Measurements from ENCODE around the gene MYO1B. TPM values are rescaled to one million over a fixed set of nuclear protein-coding genes. Genes with fewer than 3 reads are reported as not detected.

Gene MYO1B
- total and polyA plus RNA-seq, 2 of the 8 experiments (the other 6 are each of a cell fraction or from before 2014, with no cell fraction given), result 15.5 to 61.2 TPM

GRCh38 chr2:191311156-191311555, 66.0 kb downstream of the MYO1B start:
- CTCF ChIA-PET (ENCODE audit: partially characterized antibody), result interaction anchor here (1.4 kb wide), 1 partner anchor 58 kb away, joined by 3 read pairs; no protein-coding TSS in a partner anchor
- TF ChIP-seq MAX (IDR thresholded peaks at IDR 0.05) (no peak), CBX5 (IDR thresholded peaks at IDR 0.05; ENCODE audit: low read depth, low read length) (no peak), TAF1 (IDR thresholded peaks at IDR 0.05; ENCODE audit: low read depth, low read length) (no peak), HDAC6 (IDR thresholded peaks at IDR 0.05; ENCODE audit: low read depth, low read length) (no peak), SUZ12 (IDR thresholded peaks at IDR 0.05; ENCODE audit: low read length) (no peak), ATF2 (IDR thresholded peaks at IDR 0.05; ENCODE audit: low read length) (no peak), CHD2 (IDR thresholded peaks at IDR 0.05; ENCODE audit: low read length) (no peak), KDM4A (IDR thresholded peaks at IDR 0.05; ENCODE audit: low read depth, low read length, severe bottlenecking) (no peak), RFX5 (IDR thresholded peaks at IDR 0.05; ENCODE audit: borderline replicate concordance, low read depth, low read length) (no peak), EP300 (IDR thresholded peaks at IDR 0.05; ENCODE audit: borderline replicate concordance in 1 of 2, low read depth in 2 of 2, low read length in 2 of 2) (no peak), EGR1 (IDR thresholded peaks at IDR 0.05; ENCODE audit: borderline replicate concordance, low read depth, low read length) (no peak), SP2 (IDR thresholded peaks at IDR 0.05; ENCODE audit: low read length) (no peak)

More at GRCh38 chr2:191311156-191311555, 66.0 kb downstream of the MYO1B start:
- no peak overlapping the region for H3K56ac ChIP-seq (replicated peaks; ENCODE audit: insufficient read length, low read depth, low read length)
- no peaks in the 10 kb centered on the region for H3K27me3 ChIP-seq (replicated peaks in 1 of 4; ENCODE audit: control insufficient read depth in 3 of 4, extremely low read depth in 1 of 4, insufficient read depth in 3 of 4, low read length in 3 of 4)
- WGBS, 2 experiments (ENCODE audit: extremely low coverage in 1 of 2, insufficient coverage in 1 of 2, insufficient read length in 1 of 2, insufficient replicate concordance in 2 of 2, low coverage in 1 of 2, low lambda C conversion rate in 2 of 2, missing lambda C conversion rate in 1 of 2), result 93% methylated on average over 4 of the region's 4 CpGs; no CpG with 5 or more reads in 1 of the 2 experiments
- no peak overlapping the region for H3K18ac ChIP-seq (ENCODE audit: extremely low read depth, low read length)
- H2BK5ac ChIP-seq (ENCODE audit: low read depth, low read length), result no peak overlapping the region
- no peak overlapping the region for H3K4me2 ChIP-seq (ENCODE audit: insufficient read depth in 1 of 2, low read depth in 2 of 2, low read length in 2 of 2)
- no peak overlapping the region for H3K23ac ChIP-seq (ENCODE audit: insufficient read length)
- H3K79me1 ChIP-seq (ENCODE audit: low read depth, low read length), result peaks cover 5% of the 10 kb centered on the region; the same call in 1 of the 2 replicates
- POLR2A ChIA-PET (ENCODE audit: partially characterized antibody), result no interaction called here
- no peaks in the 10 kb centered on the region for H3K9me3 ChIP-seq (ENCODE audit: insufficient read depth in 2 of 2, low read depth in 1 of 2, low read length in 1 of 2)
- no peak overlapping the region for H2AFZ ChIP-seq (ENCODE audit: low read length)
- no peak overlapping the region for H3K27ac ChIP-seq (ENCODE audit: low read depth, low read length)
- H3K4me1 ChIP-seq (replicated peaks in 1 of 4; ENCODE audit: control insufficient read depth in 3 of 4, insufficient read depth in 4 of 4, low read length in 3 of 4), result peaks cover 0 to 9% (median 4%) of the 10 kb centered on the region in 4 experiments; a peak in 2 of 7 replicates
- peaks cover 2% of the 10 kb centered on the region; the same call in 1 of the 2 replicates for H3K23me2 ChIP-seq (ENCODE audit: low read depth, low read length)
- no peak overlapping the region for H2BK15ac ChIP-seq (ENCODE audit: low read length)
- H3K14ac ChIP-seq (ENCODE audit: insufficient read length), result no peak overlapping the region
- H3K4ac ChIP-seq (replicated peaks; ENCODE audit: insufficient read length, low read depth, low read length), result no peak overlapping the region
- H2BK12ac ChIP-seq (ENCODE audit: low read depth, low read length), result no peak overlapping the region
- peaks cover 0 to 6% of the 10 kb centered on the region in 2 experiments for H4K20me1 ChIP-seq (replicated peaks in 1 of 2; ENCODE audit: control insufficient read depth in 1 of 2, insufficient read depth in 2 of 2, low read length in 2 of 2)
- H2BK120ac ChIP-seq (replicated peaks; ENCODE audit: low read depth, low read length), result no peak overlapping the region
- H3K79me2 ChIP-seq (ENCODE audit: control insufficient read depth in 1 of 2, insufficient read depth in 2 of 2, low read length in 2 of 2), result peaks cover 4 to 69% of the 10 kb centered on the region in 2 experiments; a peak in 3 of 4 replicates
- H4K5ac ChIP-seq (ENCODE audit: insufficient read length, low read depth, low read length), result no peak overlapping the region
- DNase-seq (ENCODE audit: low read depth in 1 of 2, low spot score in 2 of 2), result no peak
- no peak overlapping the region for H2BK20ac ChIP-seq (ENCODE audit: low read length)
- no peak for FAIRE-seq
- no peak overlapping the region for H3K4me3 ChIP-seq (ENCODE audit: extremely low read depth in 1 of 4, insufficient read depth in 2 of 4, low read depth in 3 of 4, low read length in 4 of 4)
- no peak overlapping the region for H3K9ac ChIP-seq (replicated peaks in 1 of 4; ENCODE audit: extremely low read depth in 1 of 4, low read depth in 3 of 4, low read length in 3 of 4)
- no peak overlapping the region for H4K8ac ChIP-seq (ENCODE audit: extremely low read depth, insufficient read depth, low read length)
- H4K91ac ChIP-seq (replicated peaks; ENCODE audit: insufficient read length, low read length), result no peak overlapping the region
- no peak overlapping the region for H2AK5ac ChIP-seq (ENCODE audit: low read depth, low read length)
- no peaks in the 10 kb centered on the region for H3K36me3 ChIP-seq (ENCODE audit: control insufficient read depth in 2 of 4, insufficient read depth in 4 of 4, low read length in 3 of 4)

Data from H1 (cell line).